ENCODE data around the gene NT5DC1.

GRCh38 chr6:116298273-116298672, 197.6 kb downstream of the NT5DC1 start:
- TF ChIP-seq CTCF (IDR thresholded peaks at IDR 0.05; ENCODE audit: borderline replicate concordance, extremely low read depth, low read length, poor library complexity, severe bottlenecking) = no peak
- TF ChIP-seq EZH2 (IDR thresholded peaks at IDR 0.05; ENCODE audit: borderline replicate concordance, low read depth, low read length, severe bottlenecking) = no peak
